ENCODE data around the gene GCGR.

GCGR gene

DNA sequence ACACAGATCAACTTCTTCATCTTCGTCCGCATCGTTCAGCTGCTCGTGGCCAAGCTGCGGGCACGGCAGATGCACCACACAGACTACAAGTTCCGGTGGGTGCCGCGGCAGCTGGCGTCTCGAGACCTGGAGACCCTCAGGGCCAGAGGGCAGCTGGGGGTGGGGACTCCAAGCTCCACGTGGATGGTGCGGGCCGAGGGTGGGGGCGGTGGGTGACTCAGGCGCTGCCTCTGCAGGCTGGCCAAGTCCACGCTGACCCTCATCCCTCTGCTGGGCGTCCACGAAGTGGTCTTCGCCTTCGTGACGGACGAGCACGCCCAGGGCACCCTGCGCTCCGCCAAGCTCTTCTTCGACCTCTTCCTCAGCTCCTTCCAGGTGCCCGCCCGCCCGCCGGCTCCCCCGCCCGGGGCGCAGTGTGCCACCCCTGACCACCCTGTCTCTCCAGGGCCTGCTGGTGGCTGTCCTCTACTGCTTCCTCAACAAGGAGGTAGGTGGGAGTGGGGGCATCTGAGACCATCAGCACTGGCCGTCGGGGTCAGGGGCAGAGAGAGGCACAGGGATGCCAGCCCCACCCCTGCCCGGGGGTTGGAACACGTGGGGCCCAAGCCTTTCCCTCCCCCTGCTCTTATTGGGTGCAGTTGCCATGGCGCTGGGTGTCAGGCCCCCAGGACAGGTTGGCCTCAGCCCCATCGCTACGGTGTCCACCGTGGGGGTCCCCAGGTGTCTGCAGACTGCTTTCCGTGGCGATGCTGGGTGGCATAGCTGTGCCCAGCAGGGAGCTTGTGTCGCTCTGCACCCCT lies 8.8 kb downstream of the GCGR start:
- no peak for DNase-seq

DNA sequence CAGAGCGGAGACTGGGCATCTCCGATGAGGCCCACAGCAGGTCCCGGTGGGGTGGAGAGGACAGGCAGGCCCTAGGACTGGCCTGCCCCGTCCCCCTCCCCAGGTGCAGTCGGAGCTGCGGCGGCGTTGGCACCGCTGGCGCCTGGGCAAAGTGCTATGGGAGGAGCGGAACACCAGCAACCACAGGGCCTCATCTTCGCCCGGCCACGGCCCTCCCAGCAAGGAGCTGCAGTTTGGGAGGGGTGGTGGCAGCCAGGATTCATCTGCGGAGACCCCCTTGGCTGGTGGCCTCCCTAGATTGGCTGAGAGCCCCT lies 9.4 kb downstream of the GCGR start:
- no peak for DNase-seq

DNA sequence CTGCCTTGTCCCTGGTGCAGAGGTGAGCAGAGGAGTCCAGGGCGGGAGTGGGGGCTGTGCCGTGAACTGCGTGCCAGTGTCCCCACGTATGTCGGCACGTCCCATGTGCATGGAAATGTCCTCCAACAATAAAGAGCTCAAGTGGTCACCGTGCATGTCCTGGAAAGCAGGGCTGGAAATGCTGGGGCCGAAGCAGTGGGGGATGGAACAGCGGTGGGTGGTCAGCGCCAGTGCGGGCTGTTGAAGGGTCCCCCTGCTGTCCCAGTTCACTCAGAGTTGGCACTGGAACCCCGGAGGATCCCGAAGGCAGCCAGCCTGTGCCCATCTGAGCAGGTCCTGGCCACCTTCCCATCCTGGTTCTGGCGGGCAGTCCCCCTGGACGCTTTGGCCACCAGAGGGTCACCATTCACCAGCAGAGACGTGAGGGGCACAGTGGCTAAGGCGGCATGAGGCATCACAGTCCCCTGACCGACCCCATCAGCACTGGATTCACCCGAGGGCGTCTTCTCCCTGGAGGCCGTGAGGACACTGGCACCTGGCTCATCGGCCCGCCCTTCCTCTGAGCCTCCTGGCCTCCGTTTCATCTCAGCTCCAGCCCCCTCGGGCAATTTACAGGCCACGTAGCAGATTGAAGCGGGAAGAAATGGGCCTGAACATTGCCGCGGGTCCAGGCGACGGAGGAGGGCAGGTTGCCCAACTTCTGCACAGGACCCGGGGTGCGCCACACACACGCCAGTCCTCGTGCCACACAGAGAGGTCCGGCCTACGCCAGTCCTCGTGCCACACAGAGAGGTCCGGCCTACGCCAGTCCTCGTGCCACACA lies 10.1 kb downstream of the GCGR start:
- no peak for DNase-seq

DNA sequence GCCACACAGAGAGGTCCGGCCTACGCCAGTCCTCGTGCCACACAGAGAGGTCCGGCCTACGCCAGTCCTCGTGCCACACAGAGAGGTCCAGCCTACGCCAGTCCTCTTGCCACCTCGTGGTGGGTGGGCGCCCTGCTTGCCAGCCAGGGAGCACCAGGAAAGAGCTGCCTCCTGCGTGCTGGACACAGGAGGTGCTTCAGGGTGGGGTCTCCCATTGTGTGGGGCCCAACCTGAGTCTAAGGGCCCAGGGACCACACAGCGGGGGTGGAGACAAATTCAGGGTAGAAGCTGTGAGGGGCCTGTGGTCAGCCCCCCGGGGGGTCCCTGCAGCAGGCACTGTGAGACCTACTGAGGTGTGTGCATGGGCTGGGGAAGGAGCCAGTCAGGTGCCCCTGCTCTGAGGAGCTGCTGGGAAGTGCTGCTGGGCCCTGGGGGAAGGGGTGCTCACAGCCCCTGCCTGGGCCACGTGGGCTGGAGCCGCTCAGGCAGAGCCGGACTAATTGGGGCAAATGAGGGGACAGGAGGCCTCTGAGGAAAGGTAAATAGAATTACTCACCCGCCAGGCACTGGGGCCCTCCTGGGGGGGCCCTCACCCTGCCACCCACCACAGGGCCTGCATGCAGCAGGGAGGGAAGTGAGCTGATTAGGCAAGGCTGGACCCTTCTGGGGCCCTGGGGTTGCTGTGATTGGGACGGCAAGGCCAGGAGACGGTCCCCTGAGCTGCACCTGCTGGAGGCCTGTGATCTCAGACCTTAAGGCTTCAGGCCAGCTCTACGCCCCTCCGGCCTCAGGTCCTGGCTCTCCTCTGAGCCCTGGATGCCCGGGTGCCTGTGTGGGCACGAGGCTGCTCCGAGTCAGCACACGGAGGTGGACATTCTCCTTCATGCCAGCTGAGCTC lies 11.0 kb downstream of the GCGR start:
- no peak for DNase-seq

DNA sequence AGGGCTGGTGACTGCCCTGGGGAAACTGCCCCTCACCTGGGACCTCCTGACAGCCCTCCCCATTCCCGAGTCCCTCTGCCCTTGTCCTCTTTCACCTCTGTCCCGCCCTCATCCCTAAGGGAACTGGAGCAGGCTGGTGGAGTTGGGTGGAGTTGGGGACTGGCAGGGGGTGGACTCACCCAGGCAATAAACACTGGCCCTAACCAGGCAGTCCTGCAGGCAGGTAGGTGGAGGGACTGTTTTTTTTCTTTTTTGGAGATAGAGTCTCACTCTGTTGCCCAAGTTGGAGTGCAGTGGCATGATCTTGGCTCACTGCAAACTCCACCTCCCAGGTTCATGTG lies 11.7 kb downstream of the GCGR start:
- DNase-seq = no peak

DNA sequence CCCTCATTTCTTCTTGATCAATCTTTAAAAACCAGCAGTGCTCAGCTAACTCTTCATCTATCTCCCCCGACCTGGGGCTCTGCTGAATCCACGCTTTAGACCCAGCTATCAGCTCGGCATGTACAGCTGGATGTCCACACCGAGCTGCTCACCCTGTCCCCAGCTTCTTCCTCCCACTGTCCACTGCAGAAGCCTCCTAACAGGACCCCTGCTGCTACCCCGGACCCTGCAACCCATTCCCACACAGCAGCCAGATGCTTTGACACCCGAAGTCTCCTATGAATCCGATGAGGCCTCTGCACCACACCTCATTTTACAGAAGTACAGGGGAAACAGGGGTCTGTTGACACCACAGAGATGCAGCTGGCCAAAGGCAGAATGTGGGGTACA lies 13.8 kb downstream of the GCGR start:
- no peak for DNase-seq

- no peak for DNase-seq
Measured at GRCh38 chr17:81819708-81820107, 15.8 kb downstream of the GCGR start.

DNA sequence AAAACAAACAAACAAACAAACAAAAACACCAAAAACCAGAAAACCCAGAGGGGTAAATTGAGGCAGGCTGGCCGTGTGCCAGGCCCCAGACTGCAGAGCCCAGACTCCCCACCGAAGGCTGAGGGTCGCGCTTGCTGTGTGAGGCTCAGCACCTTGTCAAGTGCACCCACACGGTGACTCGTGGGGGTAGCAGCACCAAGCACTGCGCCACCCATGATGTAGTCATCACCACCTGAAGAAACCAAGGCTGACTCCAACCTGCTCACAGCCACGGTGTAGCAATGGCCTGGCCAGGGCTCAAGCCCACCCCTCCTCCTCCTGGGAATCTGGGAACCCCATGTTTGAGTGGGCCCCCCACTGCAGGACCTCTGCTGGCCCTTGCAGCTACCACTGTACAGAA lies 17.2 kb downstream of the GCGR start:
- DNase-seq = no peak

- DNase-seq = no peak
Measured at GRCh38 chr17:81821603-81822311, 17.8 kb downstream of the GCGR start.

DNA sequence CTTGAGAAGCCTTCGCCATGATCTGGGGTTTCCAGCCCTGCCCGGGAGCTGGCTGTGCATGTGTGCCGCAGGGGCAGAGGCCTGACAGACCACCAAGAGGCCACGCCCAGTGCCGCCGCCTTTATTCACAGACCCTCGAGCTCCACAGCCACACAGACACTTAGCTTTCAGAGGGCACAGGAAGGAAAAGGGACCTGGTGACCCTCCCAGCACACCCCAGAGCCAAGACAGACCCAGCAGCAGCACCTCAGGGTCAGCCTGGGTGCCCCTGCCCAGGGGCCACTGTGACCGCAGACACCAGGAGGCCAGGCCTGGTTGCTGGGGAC lies 18.3 kb downstream of the GCGR start:
- no peak for DNase-seq

DNA sequence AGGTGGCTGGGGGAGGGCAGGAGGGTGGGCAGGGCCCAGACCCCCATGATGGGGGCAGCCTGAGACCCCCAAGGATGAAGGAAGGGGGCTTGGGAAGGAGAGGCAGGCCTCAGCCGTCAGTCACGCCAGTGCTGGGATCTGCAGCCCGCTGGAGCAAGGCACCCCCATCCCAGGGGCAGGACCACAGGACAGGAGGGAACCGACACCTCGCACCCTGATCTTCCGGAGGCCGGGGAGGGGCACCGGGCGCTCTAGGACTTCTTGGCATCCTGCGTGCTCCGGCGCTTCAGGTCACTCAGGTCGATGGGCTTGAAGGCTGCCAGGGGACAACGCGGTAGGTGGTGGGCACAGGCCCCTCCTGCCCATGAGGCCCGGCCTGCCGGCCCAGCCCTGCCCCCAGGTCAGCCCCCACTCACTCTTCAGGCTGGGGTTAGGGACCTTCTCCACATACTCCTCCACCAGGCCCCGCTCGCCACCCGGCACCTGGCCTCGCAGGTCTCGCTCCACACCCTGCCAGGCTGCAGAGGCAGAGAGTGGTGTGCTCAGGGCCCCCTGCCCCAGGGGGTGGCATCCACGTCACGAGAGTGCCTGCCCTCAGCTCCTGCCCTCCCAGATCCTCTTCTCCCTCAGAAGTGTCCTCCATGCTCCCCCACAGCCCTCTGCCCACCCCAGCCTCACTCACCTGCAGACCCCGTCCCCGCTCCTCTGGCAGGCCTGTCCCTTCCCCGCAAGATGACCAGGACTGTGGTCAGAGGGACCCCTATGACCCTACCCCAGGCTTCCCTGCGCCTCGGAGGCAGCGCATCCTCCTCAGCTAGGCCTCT lies 19.3 kb downstream of the GCGR start:
- DNase-seq = no peak

DNA sequence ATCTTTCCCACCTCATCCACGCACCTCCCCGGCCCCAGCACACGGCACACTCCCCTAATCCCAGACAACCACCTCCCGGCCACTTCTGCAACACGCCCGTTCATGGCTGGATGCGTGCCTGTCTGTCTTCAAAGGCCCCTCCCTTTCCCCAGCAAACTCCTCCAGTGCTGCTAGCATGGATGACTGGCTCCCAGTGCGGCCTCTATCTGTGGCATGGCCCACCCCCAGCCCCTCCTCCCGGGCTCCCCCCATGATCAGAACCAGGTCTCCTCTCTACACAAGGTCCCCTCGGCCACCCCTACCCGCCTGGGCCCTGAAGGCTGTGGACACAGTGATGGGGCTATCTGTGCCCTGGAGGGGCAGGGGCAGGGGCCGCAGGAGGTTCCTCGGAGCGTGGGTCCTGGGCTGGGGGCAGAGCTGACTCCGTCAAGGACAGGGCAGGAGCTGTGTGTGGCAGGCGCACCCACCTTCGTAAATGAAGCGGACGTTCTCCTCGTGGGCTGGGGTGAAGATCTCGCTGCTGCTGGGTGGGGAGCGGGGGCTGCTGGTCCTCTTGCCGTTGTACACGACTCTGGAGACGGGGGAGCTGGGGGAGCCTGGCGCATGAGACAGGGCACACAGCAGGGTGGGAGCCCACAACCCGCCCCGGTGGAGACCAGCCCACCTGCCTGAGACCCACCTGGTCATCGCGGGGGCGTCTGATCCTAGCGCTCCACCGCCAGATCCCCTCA lies 20.0 kb downstream of the GCGR start:
- no peak for DNase-seq

DNA sequence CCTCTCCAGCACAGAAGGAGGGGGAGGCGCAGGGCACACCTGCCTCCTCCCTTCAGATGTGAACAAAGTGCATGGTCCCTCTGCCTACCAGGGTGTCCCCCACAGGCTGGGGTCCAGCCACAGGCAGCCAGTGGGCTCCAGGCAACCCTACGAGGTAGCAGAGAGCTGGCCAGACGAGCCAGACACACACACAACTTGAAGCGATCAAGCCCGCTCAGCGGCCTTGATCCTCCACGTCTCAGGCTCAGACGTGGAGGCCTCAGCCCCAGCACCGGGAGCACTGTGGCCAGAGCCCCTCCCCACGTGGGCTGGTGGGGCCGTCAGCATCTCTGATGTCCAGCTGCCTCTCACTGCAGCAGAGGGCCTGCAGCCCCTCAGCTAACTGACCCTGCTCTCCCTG lies 20.6 kb downstream of the GCGR start:
- DNase-seq = no peak

DNA sequence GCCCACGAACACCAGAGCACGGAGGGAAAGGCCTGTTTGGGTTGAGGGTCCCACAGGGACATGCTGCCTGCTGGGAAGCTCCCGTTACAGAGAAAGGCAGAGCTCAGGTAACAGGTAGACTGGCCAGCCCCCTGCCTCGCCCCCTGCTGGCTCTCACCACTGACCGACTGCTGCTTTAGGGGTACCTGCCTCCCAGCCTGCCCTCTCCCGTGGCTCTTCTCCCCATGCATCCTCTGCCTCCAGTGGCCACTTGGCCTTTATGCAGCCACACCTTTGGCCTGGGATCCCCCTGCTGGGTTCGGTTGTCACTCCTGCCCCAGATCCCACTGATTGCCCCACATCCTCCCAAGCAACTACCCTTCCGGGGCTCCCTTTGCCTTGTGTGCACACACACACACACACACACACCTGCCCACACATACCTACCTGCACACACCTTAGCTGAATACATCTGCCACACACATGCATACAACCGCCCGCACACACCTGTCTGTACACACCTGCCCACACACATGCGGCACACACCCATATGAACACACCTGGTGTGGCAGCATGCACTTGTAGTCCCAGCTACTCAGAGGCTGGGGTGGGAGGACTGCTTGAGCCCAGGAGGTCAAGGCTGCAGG lies 22.0 kb downstream of the GCGR start:
- DNase-seq = no peak

DNA sequence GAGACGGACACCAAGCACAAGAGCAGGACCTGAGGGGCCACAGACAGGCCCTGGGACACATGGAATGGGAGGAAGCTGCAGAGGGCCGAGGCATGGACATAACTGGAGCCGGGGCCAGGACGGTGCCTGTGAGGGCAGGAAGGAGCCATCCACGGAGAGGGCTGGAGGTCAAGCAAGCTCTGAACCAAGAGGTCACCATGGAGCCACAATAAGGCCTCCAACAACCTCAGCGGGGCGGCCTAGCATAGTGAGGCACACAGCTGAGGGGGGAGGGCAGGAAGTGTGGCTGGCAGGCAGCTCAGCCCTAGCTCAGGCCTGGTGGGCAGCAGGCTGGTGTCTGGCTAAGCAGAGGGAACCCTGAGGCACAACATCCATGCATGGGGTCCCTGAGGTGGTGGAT lies 24.7 kb downstream of the GCGR start:
- DNase-seq = no peak

- no peak for DNase-seq
Measured at GRCh38 chr17:81829858-81830257, 25.9 kb downstream of the GCGR start.

GRCh38 chr17:81831563-81831956 lies 27.6 kb downstream of the GCGR start:
- peak; percentile 11 for DNase-seq

DNA sequence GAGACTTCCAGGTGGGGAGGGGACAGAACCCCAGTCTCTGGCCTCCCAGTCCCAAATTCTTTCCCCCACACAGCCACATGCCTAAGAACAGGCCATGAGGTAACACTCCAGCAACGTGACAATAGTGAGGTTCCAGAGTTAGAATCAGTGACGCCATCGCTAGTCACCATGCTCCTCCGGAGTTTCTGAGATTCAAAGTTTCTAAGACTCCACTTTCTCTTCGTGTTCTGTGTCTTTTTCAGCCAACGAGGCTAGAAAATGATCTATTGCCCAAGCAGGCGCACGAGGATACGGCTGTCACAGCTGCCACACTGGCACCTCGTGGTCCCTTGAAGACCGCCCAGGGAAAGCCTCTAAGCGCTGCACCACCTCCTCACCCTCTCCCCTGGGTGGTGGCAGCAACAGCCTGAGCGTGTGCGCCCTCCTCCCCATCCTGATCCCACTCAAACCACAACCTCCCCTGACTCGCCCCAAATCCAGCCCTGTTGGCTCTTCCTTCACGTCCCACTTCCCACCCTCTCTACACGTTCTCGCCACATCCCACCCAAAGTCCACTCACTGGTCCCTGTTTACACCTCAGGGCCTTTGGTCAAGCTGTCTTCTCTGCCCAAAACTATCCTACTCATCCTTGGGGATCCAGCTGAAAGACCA lies 28.1 kb downstream of the GCGR start:
- peak; percentile 58 for DNase-seq

DNA sequence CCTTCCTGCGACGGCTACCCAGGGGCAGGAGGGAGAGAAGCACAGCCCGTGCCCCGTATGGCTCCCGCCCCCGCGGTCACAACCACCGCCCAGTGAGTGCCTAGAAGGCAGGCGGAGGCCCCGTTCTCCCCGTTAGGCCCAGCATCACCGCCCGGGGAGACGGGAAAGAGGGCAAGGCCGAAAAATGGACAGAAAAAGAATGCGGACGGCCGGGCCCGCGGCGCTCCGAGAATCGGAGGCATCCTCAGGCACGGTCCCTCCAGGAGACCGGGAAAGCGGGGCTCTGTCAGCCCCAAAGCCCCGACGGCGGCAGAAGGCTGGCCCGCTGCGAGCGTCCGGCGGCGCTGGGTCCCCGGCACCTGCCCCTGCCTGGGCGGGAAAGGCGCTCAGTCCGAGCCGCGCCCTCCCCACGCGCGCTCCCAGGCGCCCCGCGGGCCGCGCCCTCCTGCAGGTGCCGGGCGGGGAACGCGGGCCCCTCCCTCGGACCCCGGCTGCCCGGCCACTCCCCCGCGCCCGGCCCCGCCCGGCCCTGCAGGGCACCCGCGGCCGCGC lies 28.7 kb downstream of the GCGR start:
- DNase-seq = peak; percentile 59

Data from stimulated activated CD4-positive, alpha-beta T cell treated with anti-CD3 and anti-CD28 coated beads, Interleukin-4, amount 100 ng/mL, for 24 hours (primary cell).